K562 treated with DMSO at 1 percent for 24 hours (cell line): ENCODE measurements around the gene ICOS. TPM values are rescaled to one million over a fixed set of nuclear protein-coding genes. Genes with fewer than 3 reads are reported as not detected.

Source experiments
- total RNA-seq: library from RNA; unstranded; fragments of 300-600 nt; gene quantifications from 2 replicates; pipeline ENCODE4 v1.2.3, GENCODE V29; 2022; ENCODE audit warnings: low read depth; ENCODE audit not compliant: insufficient read depth

The ICOS gene
- total RNA-seq, result not detected in 2 replicates

GRCh38 chr2:203936535-203936934 lies at the start of gene ICOS:
TSS of gene ICOS (plus strand) at chr2:203936763. CDS start at chr2:203936815, 52 bp downstream.

Other genes starting within 250 kb of the ICOS start
- not detected in 2 replicates for gene CD28, start 230.1 kb upstream of the ICOS start, total RNA-seq
- not detected in 2 replicates for gene CTLA4, start 69.0 kb upstream of the ICOS start, total RNA-seq